ENCODE results near the gene ZSWIM4.

Gene ZSWIM4

GRCh38 chr19:13830741-13831536, 35.7 kb downstream of the ZSWIM4 start:
- DNase-seq (ENCODE audit: low spot score): no peak
- CTCF ChIA-PET: no interaction called here
- peak overlapping the region; percentile 100 for H3K27ac ChIP-seq
- POLR2A ChIA-PET (ENCODE audit: low non-redundant PET): no interaction called here
- TF ChIP-seq CTCF (conservative IDR thresholded peaks at IDR 0.05; ENCODE audit: low read depth): no peak

- ChIA-PET POLR2A (ENCODE audit: low non-redundant PET) (interaction anchor here (0.6 to 1.0 kb wide), 2 partner anchors 30 to 1380 kb away, joined by 4 to 7 read pairs; no protein-coding TSS in a partner anchor), CTCF (interaction anchor here (0.7 kb wide), 1 partner anchor 316 kb away, joined by 3 read pairs; no protein-coding TSS in a partner anchor)
- TF ChIP-seq CTCF (conservative IDR thresholded peaks at IDR 0.05; ENCODE audit: low read depth): no peak
- DNase-seq (ENCODE audit: low spot score): no peak
- peak overlapping the region; percentile 100 for H3K27ac ChIP-seq
These were observed 36.6 kb downstream of the ZSWIM4 start for GRCh38 chr19:13831537-13832467.

- CTCF ChIA-PET: interaction anchor here (0.7 to 1.0 kb wide), 5 partner anchors 25 to 138 kb away, joined by 3 to 4 read pairs (median 3); no protein-coding TSS in a partner anchor
- DNase-seq (ENCODE audit: low spot score): peak; percentile 98
- H3K27ac ChIP-seq: peak overlapping the region; percentile 100
- peak; percentile 80 for TF ChIP-seq CTCF (conservative IDR thresholded peaks at IDR 0.05; ENCODE audit: low read depth)
- POLR2A ChIA-PET (ENCODE audit: low non-redundant PET): interaction anchor here (0.9 to 1.0 kb wide), 4 partner anchors 25 to 69 kb away, joined by 4 to 6 read pairs (median 4); partner anchors contain the start of gene MRI1
These were observed 38.3 kb downstream of the ZSWIM4 start for GRCh38 chr19:13833330-13834243.

- peak; percentile 73 for DNase-seq (ENCODE audit: low spot score)
- CTCF ChIA-PET: interaction anchor here (0.6 to 1.0 kb wide), 7 partner anchors 24 to 238 kb away, joined by 3 to 5 read pairs (median 4); partner anchors contain the start of gene MISP3
- peak overlapping the region; percentile 100 for H3K27ac ChIP-seq
- POLR2A ChIA-PET (ENCODE audit: low non-redundant PET): interaction anchor here (0.9 to 1.4 kb wide), 5 partner anchors 24 to 70 kb away, joined by 4 to 6 read pairs (median 4); partner anchors contain the start of gene MRI1
- no peak for TF ChIP-seq CTCF (conservative IDR thresholded peaks at IDR 0.05; ENCODE audit: low read depth)
These were observed 39.2 kb downstream of the ZSWIM4 start for GRCh38 chr19:13834244-13835069.

Measured in RWPE1 (cell line).